Measurements from ENCODE around the gene ADPRS.

- TF ChIP-seq CTCF (IDR thresholded peaks at IDR 0.05) (no peak), POLR2A (IDR thresholded peaks at IDR 0.05) (no peak)
These were observed 30.8 kb downstream of the ADPRS start for GRCh38 chr1:36119456-36119855.
